ENCODE measurements around the gene C10orf90. TPM values are rescaled to one million over a fixed set of nuclear protein-coding genes. Genes with fewer than 3 reads are reported as not detected.

Gene C10orf90
- total RNA-seq, 4 donors from 2014 or later: 2.7 to 5.8 (median 4.0) TPM

GRCh38 chr10:126616737-126617136 is 53.8 kb downstream of the C10orf90 start:
- WGBS, 2 donors: 38 to 59% methylated on average over 3 of the region's 3 CpGs
- intact Hi-C loops (cut with DNase I; ENCODE audit: low total_unique reads): no loop called here
- DNase-seq (ENCODE audit: low spot score in 2 of 2): no peak
- H3K4me3 ChIP-seq (ENCODE audit: low read depth, poor library complexity, severe bottlenecking): no peak overlapping the region
- TF ChIP-seq POLR2A (IDR thresholded peaks at IDR 0.05) (no peak), CTCF (IDR thresholded peaks at IDR 0.05) (no peak)

GRCh38 chr10:126611303-126611702 is 59.2 kb downstream of the C10orf90 start:
- WGBS, 2 donors: 73 to 88% methylated on average over 2 of the region's 2 CpGs
- intact Hi-C loops (cut with DNase I; ENCODE audit: low total_unique reads): no loop called here
- no peak for DNase-seq (ENCODE audit: low spot score in 2 of 2)

GRCh38 chr10:126609566-126609965 is 60.9 kb downstream of the C10orf90 start:
- no peak overlapping the region for H3K4me3 ChIP-seq (ENCODE audit: low read depth, poor library complexity, severe bottlenecking)
- no peak for TF ChIP-seq CTCF (IDR thresholded peaks at IDR 0.05)
- TF ChIP-seq POLR2A (IDR thresholded peaks at IDR 0.05): no peak
- WGBS, 2 donors: 86 to 90% methylated on average over 4 of the region's 4 CpGs
- intact Hi-C loops (cut with DNase I; ENCODE audit: low total_unique reads): no loop called here
- DNase-seq (ENCODE audit: low spot score in 2 of 2): no peak

More at GRCh38 chr10:126611303-126611702, 59.2 kb downstream of the C10orf90 start:
- no peak for TF ChIP-seq POLR2A (IDR thresholded peaks at IDR 0.05)
- no peak overlapping the region for H3K4me3 ChIP-seq (ENCODE audit: low read depth, poor library complexity, severe bottlenecking)

- intact Hi-C loops (cut with DNase I; ENCODE audit: low total_unique reads): no loop called here
- no peak overlapping the region for H3K4me3 ChIP-seq (ENCODE audit: low read depth, poor library complexity, severe bottlenecking)
- TF ChIP-seq CTCF (IDR thresholded peaks at IDR 0.05) (no peak), POLR2A (IDR thresholded peaks at IDR 0.05) (no peak)
- DNase-seq (ENCODE audit: low spot score in 2 of 2): no peak
- WGBS, 2 donors: 79 to 84% methylated on average over 19 of the region's 19 CpGs
These were observed 70.4 kb downstream of the C10orf90 start for GRCh38 chr10:126599949-126600682.

- H3K4me3 ChIP-seq (ENCODE audit: low read depth, poor library complexity, severe bottlenecking): no peak overlapping the region
- no peak for TF ChIP-seq POLR2A (IDR thresholded peaks at IDR 0.05)
- TF ChIP-seq CTCF (IDR thresholded peaks at IDR 0.05): no peak
- 40 to 60% methylated on average over 3 of the region's 3 CpGs for WGBS, 2 donors
- intact Hi-C loops (cut with DNase I; ENCODE audit: low total_unique reads): no loop called here
- no peak for DNase-seq (ENCODE audit: low spot score in 2 of 2)
These were observed 72.5 kb downstream of the C10orf90 start for GRCh38 chr10:126598009-126598408.

GRCh38 chr10:126597211-126597610 is 73.3 kb downstream of the C10orf90 start:
- DNase-seq (ENCODE audit: low spot score in 2 of 2): no peak
- TF ChIP-seq POLR2A (IDR thresholded peaks at IDR 0.05) (no peak), CTCF (IDR thresholded peaks at IDR 0.05) (no peak)
- H3K4me3 ChIP-seq (ENCODE audit: low read depth, poor library complexity, severe bottlenecking): no peak overlapping the region
- 40 to 46% methylated on average over 2 of the region's 2 CpGs for WGBS, 2 donors
- intact Hi-C loops (cut with DNase I; ENCODE audit: low total_unique reads): no loop called here
